ENCODE data around the gene GRPEL2.

The GRPEL2 gene

DNA sequence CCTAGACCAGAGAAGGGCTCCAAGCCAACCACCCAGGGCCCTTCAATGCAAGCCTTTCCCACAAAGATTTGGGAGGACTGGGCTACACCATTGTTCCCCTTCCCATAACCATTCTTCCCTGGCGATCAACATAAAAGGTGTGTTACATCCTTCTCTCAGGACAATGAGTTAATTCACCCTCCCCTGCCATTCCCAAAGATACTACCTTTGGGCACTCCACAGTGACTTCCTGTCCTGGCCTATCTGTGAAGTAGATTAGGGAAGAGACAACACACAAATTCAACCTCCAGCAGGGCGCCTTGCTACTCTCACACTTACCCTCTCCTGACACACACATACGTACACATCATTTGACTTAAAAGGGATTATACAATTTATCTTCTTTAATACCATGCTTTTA, 57.0 kb downstream of the GRPEL2 start:
- DNase-seq, result no peak
